A204.1 (cell line): Measurements from ENCODE around the gene LRRK2.
A peak's percentile ranks its signal among the peaks of the same experiment; 100 is the strongest.
"Not testable (repeated sequence)": the region's sequence is repeated elsewhere in the genome, so short reads cannot be mapped to it uniquely, and the experiment has no call there.

Experiments
- FAIRE-seq: peaks from 2 replicates; lab custom pipeline; 2012; peaks lifted over from hg19 to GRCh38; lab: Jason Lieb, UNC

The LRRK2 gene

DNA sequence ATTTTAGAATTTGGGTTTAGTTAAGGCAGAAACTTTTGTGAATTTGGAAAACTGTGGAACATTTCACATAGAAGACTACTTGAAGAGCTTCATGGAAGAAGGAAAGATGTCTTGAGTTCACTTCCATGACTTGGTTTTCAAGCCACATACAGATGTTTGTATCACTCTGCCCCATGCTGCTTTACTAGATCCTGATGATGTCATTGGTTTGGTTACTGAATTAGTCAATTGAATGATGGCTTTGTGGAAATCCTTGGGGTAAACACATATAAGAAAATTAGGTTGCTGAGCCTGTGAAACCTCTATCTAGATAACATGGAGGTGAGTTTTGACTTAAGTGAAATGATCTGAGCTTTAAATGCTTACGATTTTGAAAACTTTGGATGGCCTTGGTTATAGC lies 90.6 kb downstream of the LRRK2 start:
- FAIRE-seq = no peak

DNA sequence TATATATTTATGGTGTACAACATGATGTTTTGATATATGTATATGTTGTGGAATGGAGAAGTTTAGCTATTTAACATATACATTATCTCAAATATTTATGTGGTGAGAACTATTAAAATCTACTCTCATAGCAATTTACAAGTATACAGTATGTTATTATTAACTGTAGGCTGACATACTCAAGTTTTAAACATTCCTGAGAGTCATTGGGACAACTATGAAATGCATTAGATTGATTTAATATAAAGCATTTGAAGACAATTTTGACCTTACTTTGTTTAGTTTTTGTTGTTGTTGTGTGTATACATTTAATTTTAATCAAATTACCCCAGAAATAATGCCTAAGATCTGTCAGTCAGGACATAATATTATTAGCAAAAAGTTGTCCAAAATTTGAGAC lies 99.5 kb downstream of the LRRK2 start:
- FAIRE-seq = no peak

DNA sequence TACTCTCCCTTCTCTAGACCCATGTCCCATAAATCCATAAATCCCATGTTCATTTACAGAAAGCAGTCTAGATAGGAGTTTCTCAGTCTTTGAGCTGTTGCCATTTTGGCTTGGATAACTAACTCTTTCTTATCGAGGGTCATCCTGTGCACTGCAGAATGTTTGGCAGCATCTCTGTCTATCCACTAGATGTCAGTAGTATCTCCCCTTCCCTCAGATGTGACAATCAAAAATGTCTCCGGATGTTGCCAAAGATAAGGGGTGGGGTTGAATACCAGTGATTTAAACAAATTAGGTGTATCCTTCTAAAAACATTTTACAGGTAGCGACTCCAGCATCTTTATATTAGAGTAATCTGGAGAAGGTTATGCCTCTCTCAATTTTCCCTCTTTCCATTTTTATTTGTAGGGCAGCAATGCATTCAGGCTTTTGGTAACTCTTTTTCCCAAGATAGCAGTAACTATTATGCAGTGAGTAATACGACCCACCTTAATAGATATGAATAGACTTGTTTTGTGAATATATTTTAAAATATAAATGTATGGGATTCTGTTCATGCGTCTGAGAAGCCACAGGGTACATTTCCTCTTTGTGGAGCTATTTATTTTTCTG lies 100.7 kb downstream of the LRRK2 start:
- peak; percentile 34 for FAIRE-seq

DNA sequence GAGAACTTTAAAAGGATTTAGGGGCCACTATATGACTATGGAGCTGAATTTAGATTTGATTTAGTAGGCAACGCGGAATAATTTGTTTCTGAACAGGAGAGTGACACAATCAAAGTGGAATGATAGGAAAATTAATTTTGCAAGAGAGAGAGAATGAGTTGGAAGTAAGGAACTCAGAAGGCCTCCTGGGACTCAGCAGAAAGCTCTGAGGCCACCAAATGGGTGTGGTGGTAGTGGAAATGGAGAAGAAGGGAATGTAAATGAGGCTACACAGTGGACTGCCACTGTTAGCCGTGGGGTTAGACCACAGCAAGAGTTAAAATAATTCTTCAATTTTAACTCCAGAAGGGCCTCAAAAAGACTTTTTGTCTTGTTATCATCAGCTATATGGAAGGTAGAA lies 102.7 kb downstream of the LRRK2 start:
- FAIRE-seq = no peak

DNA sequence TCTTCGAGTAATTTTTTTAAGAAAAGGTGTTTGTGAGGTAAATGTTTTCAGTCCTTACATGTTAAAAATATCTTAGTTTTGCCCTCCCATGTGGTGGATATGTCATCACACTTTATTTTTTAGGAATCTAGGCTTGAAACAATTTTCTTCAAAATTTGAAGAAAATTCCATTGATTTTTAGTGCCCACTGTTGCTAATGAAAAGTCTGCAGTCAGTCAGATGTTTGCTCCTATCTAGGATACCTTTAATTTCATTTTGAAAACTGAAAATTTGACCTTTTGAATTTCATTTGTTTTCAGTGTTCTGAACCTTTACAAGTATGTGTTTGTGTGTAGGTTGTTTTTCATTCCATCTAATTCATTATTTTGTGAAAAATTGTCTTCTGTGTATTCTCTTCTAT lies 105.4 kb downstream of the LRRK2 start:
- FAIRE-seq = no peak

DNA sequence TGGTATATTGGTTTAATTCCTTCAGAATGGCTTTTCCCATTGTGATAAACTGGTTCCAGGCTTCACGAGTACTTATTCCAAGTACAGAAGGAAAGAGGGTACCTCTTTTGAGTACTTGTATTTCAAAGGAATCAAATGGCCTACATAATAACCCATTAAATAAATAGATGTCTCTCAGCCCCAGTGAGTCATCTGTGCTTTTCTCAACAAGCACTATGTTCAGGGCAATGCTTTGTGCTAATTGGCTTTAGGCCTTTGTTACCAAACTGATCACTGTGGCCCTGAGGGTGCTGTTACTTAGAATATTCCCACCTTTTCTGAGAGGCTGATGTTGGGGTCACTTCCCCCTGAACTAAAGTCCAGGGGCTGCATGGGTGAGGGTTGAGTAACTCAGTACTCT lies 107.1 kb downstream of the LRRK2 start:
- FAIRE-seq = no peak

DNA sequence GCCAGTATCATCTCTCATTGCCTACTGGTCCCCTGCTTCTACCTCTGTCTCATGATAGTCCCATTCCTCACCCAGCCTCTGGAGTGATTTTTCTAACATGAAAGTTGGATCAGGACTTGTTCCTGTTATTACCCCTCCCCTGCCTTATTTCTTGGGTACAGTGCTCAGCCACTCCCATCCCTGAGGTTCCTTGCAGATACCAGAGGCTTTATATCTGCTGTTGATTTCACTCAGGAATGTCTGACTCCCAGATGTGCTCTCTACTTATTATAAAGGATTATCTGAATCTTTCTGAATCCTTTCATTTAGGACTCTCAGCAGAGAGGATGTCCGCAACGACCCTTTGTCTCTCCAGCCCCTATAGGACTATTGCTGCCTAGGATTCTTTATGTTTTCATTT lies 111.2 kb downstream of the LRRK2 start:
- FAIRE-seq = no peak

DNA sequence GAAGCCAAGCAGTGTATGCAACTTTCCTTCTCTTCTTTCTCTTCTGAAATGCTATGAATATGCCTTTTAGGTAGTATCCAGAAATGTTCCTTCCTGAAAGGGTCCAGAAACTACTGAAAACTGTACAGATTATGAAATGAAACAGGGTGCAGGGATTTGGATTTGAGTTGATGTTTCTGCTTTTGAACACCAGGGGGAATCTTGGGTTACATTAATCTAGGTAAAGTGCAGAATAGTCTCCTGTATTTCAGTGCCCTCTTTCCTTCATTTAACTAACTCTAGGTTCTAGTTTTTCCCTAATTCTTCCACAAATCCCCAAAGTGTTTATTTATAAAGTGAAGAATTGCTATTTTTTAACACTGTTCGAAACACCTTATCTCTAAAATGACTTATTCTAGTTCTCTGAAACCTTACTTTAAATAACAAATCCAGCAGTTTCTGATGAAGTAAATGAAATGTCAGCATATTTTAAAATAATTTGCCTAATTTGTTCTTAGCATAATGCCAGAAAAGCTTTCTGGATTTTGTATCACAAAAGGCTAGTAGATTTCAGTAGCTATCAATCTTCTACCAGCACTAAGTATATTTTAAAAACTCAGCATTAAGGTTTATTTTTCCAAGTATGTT lies 111.9 kb downstream of the LRRK2 start:
- peak; percentile 61 for FAIRE-seq

DNA sequence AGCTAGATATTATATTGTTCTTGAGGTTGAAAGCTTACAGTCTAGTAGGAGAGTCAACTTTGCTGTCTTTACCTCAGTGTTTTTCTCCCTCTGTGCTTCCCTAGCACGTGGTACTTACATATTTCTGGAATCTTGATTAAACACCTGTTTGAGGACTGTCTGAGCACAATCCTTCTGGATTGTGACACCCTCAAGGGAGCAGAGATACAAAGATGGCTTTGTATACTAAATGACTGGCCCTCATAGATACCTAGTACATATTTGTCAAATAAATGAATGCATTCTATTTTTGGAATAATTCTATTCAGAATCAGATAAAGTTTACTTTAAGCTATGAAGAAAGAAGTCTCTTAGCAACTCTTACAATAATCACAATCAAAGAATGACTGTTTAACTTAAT lies 113.3 kb downstream of the LRRK2 start:
- no peak for FAIRE-seq

DNA sequence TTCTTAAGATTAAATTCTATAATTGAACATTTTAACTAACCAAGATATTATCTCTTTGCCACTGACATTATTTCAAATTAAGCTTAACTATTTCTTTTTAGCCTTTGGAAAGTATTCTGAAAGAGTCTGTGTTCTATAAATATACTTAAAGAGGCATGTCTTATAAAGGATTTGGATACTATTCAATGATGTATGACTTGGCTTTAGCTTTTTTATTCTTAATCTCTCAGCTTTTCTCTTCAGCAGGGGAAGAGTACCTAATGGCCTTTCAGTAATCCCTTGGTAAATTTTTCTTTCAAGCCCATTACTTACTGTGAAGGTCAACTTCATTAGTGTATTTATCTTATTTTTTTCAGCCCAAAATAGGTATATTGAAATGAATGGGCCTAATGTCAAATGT lies 113.8 kb downstream of the LRRK2 start:
- no peak for FAIRE-seq

DNA sequence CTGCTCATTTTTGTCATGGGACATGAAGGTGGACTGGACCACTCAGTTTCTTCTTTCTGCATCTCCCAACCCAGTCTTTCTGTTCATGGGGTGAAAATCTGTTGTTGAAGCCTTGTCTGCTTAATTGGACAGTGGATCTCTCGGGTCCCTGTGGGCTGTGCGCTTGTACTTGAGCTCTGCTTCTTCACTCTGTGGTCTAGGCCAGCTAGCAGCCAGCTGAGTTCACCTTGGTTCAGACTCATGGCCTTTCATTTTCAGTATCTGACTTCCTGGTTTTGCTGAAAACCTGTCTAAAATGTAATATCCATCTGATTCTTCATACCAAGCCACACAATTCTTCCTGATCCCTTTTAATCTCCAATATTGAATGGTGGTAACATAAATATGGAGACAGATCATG lies 117.2 kb downstream of the LRRK2 start:
- FAIRE-seq = no peak

DNA sequence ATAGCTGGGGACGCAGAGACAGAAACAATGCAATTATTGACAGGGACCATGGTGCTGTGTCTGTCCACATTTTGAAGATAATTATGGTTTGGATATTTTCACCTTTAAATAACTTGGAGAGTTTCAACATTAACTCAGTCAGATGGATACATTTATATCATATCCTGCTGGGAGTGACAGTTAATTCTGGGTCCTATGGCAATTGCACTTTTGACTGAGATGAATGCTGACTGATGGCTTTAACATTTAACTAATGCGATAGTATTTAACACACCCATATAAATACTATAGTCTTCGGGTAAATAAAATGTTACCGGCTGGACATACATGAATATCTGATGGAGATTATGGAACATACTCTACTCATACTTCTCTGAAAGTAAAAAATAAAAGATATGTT lies 118.3 kb downstream of the LRRK2 start:
- no peak for FAIRE-seq

DNA sequence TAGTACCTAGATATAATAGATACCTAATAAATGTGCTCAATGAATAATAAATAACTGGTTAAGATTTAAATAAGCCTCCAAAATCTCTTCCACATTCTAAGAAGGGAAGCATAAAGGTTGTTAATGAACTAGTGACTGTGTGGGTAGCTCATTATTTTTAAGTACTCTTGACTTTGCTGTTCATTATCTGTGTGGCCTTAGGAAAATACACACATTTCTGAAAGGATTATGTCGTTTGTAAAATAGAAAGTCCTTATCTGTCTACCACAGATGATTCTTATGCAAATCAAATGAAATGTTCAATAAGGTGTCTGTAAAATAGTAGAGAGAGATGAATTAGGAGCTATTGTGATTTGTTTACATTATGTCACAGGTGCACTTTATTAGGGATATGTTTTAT lies 119.5 kb downstream of the LRRK2 start:
- FAIRE-seq = no peak

DNA sequence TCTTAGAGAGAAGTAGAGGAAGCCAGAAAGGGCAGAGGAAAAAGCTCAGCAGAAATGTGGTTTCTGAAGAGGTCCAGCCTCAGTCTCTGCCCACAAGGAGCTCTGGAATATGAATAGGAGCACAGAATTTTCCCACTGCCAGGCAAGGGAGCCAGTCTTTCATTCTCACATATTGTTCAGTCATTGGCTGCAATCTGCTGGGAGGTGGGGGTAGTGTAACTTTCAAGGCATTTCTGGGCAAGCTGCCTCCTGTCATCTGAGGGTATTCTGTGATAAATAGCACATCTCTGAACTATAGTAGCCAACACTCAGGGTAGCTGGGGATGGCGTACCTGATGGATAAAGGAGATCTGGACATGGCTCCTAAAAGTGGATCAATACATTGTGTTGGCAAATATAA lies 127.2 kb downstream of the LRRK2 start:
- no peak for FAIRE-seq

DNA sequence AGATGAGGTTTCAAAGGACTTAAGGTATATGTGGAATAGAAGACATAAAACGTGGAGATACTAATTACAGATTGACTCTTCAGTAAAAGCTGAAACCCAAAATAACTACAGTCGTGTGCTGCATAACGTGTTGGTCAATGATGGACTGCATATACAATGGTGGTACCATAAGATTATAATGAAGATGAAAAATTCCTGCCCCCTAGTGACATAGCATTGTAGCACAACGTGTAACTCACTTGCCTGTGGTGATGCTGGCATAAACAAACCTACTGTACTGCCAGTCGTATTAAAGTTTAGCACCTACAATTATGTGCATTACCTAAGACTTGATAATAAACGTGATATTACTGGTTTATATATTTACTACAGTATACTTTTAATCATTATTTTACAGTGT lies 150.3 kb downstream of the LRRK2 start:
- no peak for FAIRE-seq

DNA sequence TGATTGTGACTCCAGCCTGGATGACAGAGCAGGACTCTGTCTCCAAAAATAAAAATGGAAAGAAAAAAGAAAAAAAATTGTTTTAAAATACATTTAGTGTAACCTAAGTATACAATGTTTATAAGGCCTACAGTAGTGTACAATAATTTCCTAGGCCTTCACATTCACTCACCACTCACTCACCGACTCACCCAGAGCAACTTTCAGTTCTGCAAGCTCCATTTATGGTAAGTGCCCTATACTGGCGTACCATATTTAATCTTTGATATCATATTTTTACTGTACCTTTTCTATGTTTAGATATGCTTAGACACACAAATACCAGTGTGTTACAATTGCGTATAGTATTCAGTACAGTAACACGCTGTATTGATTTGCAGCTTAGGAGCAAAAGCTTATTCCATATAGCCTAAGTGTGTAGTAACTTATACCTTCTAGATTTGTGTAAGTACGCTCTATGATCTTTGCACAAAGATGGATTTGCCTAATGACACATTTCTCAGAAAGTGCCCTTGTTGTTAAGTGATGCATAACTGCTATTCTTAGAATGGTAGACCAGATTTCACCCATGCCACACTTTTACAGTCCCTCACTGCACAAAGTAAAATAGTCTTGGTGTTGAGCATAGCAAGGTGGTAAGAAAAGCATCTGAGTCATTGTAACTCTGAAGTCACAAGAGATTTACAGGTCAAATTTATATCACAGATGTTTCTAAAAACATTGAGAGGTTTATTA lies 151.9 kb downstream of the LRRK2 start:
- no peak for FAIRE-seq

DNA sequence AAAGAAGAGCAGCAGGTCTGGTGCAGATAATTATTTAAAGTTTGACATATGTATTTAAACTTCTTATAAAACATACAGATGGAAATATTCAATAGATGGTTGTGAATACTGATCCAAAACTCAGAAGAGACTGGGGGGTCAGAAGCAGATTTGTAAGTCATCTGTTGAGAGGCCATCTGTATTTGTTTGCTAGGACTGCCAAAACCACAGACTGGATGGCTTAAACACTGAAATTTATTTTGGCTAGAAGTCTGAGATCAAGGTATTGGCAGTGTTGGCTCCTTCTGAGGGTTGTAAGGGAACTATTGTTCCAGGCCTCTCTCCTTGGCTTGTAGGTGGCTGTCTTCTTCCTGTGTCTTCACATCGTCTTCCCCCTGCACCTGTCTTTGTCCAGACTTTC lies 153.9 kb downstream of the LRRK2 start:
- FAIRE-seq = no peak

DNA sequence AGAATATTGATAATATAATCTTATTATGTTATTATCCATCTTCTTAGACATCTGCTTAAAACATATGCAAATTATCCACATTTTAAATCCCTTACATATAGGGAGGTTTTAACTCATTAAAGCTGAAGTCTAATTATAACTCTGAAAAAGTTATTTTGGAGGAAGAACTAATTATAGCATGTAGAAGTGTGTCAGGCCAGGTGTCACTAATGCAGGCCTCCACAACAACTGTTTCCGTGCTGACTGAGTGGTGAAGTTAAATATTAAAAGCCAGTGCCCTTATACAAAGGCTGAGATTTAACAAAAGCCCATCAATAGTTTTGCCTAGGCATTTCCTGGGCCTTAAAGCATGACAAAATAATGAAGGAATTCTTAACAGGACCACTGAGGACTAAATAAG lies 157.4 kb downstream of the LRRK2 start:
- FAIRE-seq = no peak

DNA sequence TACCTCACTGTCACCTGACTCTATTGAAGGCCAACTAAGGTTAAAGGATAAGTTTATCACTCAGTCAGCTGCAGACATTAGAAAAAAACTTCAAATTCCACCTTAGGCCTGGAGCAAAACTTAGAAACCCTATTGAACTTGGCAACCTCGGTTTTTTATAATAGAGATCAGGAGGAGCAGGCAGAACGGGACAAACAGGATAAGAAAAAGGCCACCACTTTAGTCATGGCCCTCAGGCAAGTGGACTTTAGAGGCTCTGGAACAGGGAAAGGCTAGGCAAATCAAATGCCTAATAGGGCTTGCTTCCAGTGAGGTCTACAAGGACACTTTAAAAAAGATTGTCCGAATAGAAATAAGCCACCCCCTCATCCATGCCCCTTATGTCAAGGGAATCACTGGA lies 162.5 kb downstream of the LRRK2 start:
- not testable (repeated sequence) for FAIRE-seq

DNA sequence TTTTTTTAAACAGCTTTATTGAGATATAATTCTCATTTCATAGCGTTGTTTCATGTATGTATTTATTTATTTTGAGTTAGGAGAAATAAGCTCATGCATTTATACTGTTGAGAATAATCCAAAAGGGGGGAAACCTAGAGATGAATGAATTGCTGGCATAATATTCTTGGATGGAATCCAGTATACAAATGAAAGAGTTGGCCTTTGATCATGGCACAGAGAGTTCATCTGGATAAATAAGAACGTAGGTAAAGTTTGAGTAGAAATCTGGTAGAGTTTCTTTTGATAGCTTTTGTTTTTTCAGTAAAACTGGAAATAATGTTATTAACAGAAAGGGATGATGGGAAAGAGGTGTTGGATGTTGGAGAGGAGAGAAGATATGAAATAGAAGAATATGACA lies 166.2 kb downstream of the LRRK2 start:
- FAIRE-seq = no peak

DNA sequence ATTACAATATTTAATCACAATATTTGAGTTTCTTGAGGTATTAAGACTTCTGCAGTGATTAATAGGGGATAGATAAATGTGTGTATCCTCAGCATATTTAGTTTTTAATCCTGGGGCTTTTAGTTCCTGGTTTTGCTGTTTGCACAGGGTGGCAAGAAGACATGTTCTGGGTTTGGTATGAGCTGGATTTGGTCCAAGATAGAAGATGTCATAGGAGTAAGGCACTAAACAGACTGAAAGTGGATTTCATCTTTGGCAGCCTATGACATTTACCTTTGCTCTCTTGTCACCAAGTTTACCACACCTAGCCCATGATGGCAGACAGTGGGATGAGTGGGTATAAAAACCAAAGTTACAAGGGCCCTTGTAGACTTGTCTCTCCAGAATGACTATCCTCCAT lies 168.2 kb downstream of the LRRK2 start:
- FAIRE-seq = no peak

DNA sequence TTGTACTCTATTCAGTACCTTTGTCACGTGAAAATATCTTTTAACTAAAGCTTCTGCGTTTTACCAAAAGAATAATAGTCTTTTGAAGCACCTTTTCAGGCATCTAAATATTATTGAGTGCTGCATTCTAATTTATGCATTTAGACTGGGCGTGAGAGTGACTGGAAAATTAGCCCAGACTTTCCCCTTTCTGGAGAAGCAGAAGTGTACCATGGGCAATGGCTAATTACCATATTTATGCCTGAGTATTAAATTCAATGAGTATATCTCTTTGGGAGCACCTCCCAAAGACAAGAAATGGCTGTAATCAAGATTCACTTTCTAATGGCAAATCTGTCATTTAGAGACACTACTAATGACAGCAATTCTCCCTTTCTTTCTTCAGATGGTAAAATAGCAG lies 174.9 kb downstream of the LRRK2 start:
- FAIRE-seq = no peak

DNA sequence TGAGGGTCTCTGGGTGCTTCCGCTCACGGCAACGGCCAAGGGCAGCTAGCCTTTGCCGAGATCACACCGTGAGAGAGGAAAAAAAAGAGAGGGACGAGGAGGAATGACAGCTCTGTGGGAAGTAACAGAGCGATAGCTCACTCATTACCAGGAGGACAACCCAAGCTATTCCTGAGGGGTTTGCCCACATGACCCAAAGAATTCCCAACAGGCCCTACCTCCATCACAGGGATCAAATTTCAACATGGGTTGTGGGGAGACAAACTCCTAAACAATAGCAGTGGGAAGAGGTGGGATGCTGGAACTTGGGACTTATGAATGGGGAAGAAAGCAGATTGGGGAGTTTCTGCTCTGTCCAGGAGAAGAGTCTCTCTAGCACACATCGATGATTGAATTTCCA lies 180.6 kb downstream of the LRRK2 start:
- FAIRE-seq = no peak
